ENCODE measurements around the gene IFITM1. TPM values are rescaled to one million over a fixed set of nuclear protein-coding genes. Genes with fewer than 3 reads are reported as not detected.

The IFITM1 gene
- total and polyA plus RNA-seq, 2 of the 4 experiments (the other 2 are of a cell fraction) = 24.2 to 68.9 TPM

DNA sequence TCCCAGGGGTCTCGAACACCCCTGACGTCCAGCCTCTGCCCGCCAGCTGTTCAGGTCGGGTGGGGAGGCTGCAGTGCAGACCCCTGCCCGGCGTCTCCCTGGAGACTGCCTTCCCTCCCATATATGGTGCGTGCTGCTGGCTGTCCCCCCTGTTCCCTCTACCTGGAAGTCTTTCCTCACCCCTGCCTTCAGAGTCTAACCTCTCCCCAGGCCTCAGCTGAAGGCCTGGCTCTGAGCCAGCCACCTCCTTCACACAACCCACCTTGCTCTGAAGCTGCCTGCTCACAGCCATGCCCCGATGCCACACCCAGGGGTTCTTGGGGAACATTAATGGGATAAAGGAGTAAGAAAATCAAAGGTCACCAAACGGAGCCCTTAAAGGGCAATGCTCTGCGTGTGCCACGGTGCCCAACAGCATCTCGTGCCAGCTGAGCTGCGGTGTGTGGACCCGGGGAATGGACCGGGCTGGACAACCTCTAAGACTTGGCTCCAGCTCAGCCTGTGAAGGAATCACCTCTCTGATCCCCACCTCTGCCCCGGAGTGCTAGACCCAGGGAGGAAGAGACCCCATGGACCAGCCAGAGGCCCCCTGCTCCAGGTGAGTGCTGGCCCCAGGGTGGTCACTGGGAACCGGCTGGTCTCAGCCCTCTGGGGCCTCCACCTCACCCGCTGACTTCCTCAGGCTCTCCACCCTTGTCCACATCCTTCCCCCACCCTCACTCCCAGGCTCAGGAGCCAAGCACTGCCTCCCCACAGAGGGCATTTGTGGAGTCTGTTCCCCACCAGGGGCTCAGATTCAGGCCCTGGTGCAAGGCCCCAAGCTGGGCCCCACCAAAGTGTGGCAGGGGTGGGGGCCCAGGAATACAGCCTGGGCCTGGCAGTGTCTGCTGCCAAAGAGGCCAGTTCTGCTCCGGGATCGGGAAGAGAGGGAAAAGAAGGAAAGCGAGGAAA lies 35.6 kb upstream of the IFITM1 start, which contains the start of gene NLRP6:
NLRP6 (plus strand) TSS at position 407 of the 951 bp plus-strand sequence; CDS start at position 570, 163 bp downstream.
- ATAC-seq (ENCODE audit: low read depth) = no peak
- Histone ChIP-seq H4K91ac (ENCODE audit: insufficient read depth, low read depth, low read length) (no peak within 1 kb of the TSS), H2AK5ac (ENCODE audit: low read depth, low read length) (no peak within 1 kb of the TSS), H4K8ac (ENCODE audit: low read depth in 2 of 2, low read length in 2 of 2) (no peak within 1 kb of the TSS), H3K23ac (ENCODE audit: low read depth, low read length) (no peak within 1 kb of the TSS), H2BK120ac (ENCODE audit: low read depth, low read length) (no peak within 1 kb of the TSS), H3K4me2 (ENCODE audit: low read depth, low read length) (no peak within 1 kb of the TSS), H3K4me1 (ENCODE audit: control insufficient read depth, insufficient read depth, low read length) (no peaks in the 10 kb centered on the region), H3K27me3 (ENCODE audit: control insufficient read depth, insufficient read depth, low read length) (peaks cover 72% of the 10 kb centered on the region), H4K20me1 (ENCODE audit: insufficient read depth, low read length) (no peaks in the 10 kb centered on the region), H3K9me1 (ENCODE audit: insufficient read depth, low read length) (no peaks in the 10 kb centered on the region), H3K36me3 (ENCODE audit: control insufficient read depth, insufficient read depth, low read length) (no peaks in the 10 kb centered on the region), H3K9me3 (ENCODE audit: control insufficient read depth, insufficient read depth, low read length) (peaks cover 4% of the 10 kb centered on the region), H3K56ac (ENCODE audit: extremely low read depth, insufficient read depth, low read length) (no peak within 1 kb of the TSS), H3K14ac (replicated peaks; ENCODE audit: low read depth, low read length) (no peak within 1 kb of the TSS), H3K4me3 (ENCODE audit: insufficient read depth, low read depth, low read length) (no peak within 1 kb of the TSS), H2BK5ac (ENCODE audit: low read depth, low read length, poor library complexity, severe bottlenecking) (no peak within 1 kb of the TSS), H3K27ac (ENCODE audit: insufficient read depth, low read length) (no peak within 1 kb of the TSS), H2AFZ (replicated peaks; ENCODE audit: low read length, poor library complexity) (no peak within 1 kb of the TSS), H3K4ac (ENCODE audit: low read depth, low read length) (no peak within 1 kb of the TSS), H2BK20ac (ENCODE audit: low read depth, low read length) (no peak within 1 kb of the TSS), H2BK15ac (ENCODE audit: low read depth, low read length) (no peak within 1 kb of the TSS), H3K79me1 (ENCODE audit: low read depth in 1 of 2, low read length in 2 of 2) (no peaks in the 10 kb centered on the region), H2AK9ac (replicated peaks; ENCODE audit: low read depth, low read length, poor library complexity) (no peak within 1 kb of the TSS), H4K5ac (ENCODE audit: low read depth, low read length) (no peak within 1 kb of the TSS), H3K9ac (ENCODE audit: low read depth, low read length) (no peak within 1 kb of the TSS), H3K18ac (ENCODE audit: low read depth, low read length) (no peak within 1 kb of the TSS)
- dilution Hi-C loops (cut with HindIII; ENCODE audit: low sequenced_read_pairs, unreplicated experiment) = no loop called here
- POLR2A ChIA-PET (ENCODE audit: unreplicated experiment) = no interaction called here
- BruUV-seq (replicated peaks) = no TSS peak
- TF ChIP-seq RFX5 (IDR thresholded peaks at IDR 0.05; ENCODE audit: low read depth, low read length) = no peak
- TF ChIP-seq CHD1 (IDR thresholded peaks at IDR 0.05; ENCODE audit: low read depth, low read length) = no peak
- no peak for TF ChIP-seq MXI1 (IDR thresholded peaks at IDR 0.05; ENCODE audit: borderline replicate concordance, low read depth, low read length)
- no peak for TF ChIP-seq RAD21 (IDR thresholded peaks at IDR 0.05; ENCODE audit: low read length)
- TF ChIP-seq FOS (IDR thresholded peaks at IDR 0.05; ENCODE audit: low read depth, low read length) = no peak
- no peak for TF ChIP-seq MAFK (IDR thresholded peaks at IDR 0.05; ENCODE audit: low read depth, low read length)
- TF ChIP-seq CEBPB (IDR thresholded peaks at IDR 0.05; ENCODE audit: low read depth, low read length) = no peak
- intact Hi-C loops (cut with micrococcal nuclease) = no loop called here
- WGBS, 2 experiments (ENCODE audit: extremely low coverage in 2 of 2, insufficient read length in 1 of 2) = 39% methylated on average over 8 of the region's 21 CpGs; no CpG with 5 or more reads in 1 of the 2 experiments
- in situ Hi-C loops (cut with MboI; ENCODE audit: low sequenced_read_pairs) = loop anchor here (5.0 kb wide), 1 partner anchor 36 kb away; no protein-coding TSS in a partner anchor
- DNase-seq = no peak
- CTCF ChIA-PET = no interaction called here

Data from IMR-90 (cell line).